Measurements from ENCODE around the gene SUMF2.
"Not testable (repeated sequence)": the region's sequence is repeated elsewhere in the genome, so short reads cannot be mapped to it uniquely, and the experiment has no call there.

Gene SUMF2

GRCh38 chr7:56063882-56064625 is at the start of gene SUMF2:
Gene SUMF2 (plus strand): TSS chr7:56064286. CDS start chr7:56064312, 26 bp downstream.
- Mint-ChIP-seq H3K9me3 (no peaks in the 10 kb centered on the region), H3K27ac (peak within 1 kb of the TSS; percentile 89), H3K27me3 (no peaks in the 10 kb centered on the region), H3K36me3 (ENCODE audit: low read depth) (peaks cover 67% of the 10 kb centered on the region), H3K4me3 (peak within 1 kb of the TSS; percentile 89), H3K4me1 (ENCODE audit: low read depth) (peaks cover 56% of the 10 kb centered on the region)

GRCh38 chr7:56017015-56017414 is 47.1 kb upstream of the SUMF2 start:
- H3K27ac Mint-ChIP-seq, H3K9me3 Mint-ChIP-seq: not testable (repeated sequence)
- H3K36me3 Mint-ChIP-seq (ENCODE audit: low read depth), result peaks cover 27% of the 10 kb centered on the region

GRCh38 chr7:56019501-56019900 is 44.6 kb upstream of the SUMF2 start:
- H3K27ac Mint-ChIP-seq, result no peak overlapping the region
- H3K9me3 Mint-ChIP-seq, result no peaks in the 10 kb centered on the region
- H3K4me3 Mint-ChIP-seq, result no peak overlapping the region
- peaks cover 22% of the 10 kb centered on the region for H3K36me3 Mint-ChIP-seq (ENCODE audit: low read depth)
- H3K27me3 Mint-ChIP-seq, result no peaks in the 10 kb centered on the region
- no peaks in the 10 kb centered on the region for H3K4me1 Mint-ChIP-seq (ENCODE audit: low read depth)

More at GRCh38 chr7:56017015-56017414, 47.1 kb upstream of the SUMF2 start:
- not testable (repeated sequence) for H3K4me3 Mint-ChIP-seq; H3K27me3 Mint-ChIP-seq; H3K4me1 Mint-ChIP-seq (ENCODE audit: low read depth)

- Mint-ChIP-seq H3K4me1 (ENCODE audit: low read depth) (no peaks in the 10 kb centered on the region), H3K27ac (no peak overlapping the region), H3K9me3 (no peaks in the 10 kb centered on the region), H3K36me3 (ENCODE audit: low read depth) (peaks cover 31% of the 10 kb centered on the region), H3K27me3 (no peaks in the 10 kb centered on the region), H3K4me3 (no peak overlapping the region)
Measured at GRCh38 chr7:56023500-56023899, 40.6 kb upstream of the SUMF2 start.

GRCh38 chr7:56026538-56026937 is 37.5 kb upstream of the SUMF2 start:
- Mint-ChIP-seq H3K4me3 (no peak overlapping the region), H3K27ac (no peak overlapping the region), H3K36me3 (ENCODE audit: low read depth) (peaks cover 47% of the 10 kb centered on the region), H3K27me3 (no peaks in the 10 kb centered on the region), H3K4me1 (ENCODE audit: low read depth) (peaks cover under 1% of the 10 kb centered on the region), H3K9me3 (no peaks in the 10 kb centered on the region)

DNA sequence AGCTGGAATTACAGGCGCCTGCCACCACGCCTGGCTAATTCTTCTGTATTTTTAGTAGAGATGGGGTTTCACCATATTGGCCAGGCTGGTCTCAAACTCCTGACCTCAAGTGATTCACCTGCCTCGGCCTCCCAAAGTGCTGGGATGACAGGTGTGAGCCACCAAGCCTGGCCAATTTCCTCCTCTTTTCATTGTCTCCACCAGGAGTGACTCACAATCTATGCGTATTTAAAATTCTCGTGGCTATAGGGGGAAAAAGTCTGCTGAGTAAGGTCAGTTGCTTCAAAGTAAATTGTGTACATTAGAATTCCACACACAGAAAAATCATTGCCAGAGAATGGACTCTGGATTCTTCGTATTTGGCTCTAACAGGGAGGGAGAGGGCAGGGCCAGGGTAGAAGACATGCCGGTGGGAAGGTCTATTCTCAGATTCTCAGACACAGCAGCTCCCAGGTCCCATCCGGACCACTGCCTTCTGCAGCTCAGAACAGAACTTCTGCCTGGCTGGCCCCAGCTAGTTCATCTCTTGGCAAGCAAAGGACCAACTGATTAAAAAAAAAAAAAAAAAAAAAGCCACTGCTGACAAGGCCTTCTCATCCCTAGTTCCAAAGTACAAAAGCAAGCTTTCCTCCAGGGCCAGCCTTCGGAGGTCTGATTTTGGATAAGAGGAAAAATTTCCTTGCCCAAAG is 35.0 kb upstream of the SUMF2 start:
- Mint-ChIP-seq H3K4me1 (ENCODE audit: low read depth) (peaks cover 13% of the 10 kb centered on the region), H3K27me3 (no peaks in the 10 kb centered on the region), H3K36me3 (ENCODE audit: low read depth) (peaks cover 48% of the 10 kb centered on the region), H3K27ac (no peak overlapping the region), H3K4me3 (no peak overlapping the region), H3K9me3 (no peaks in the 10 kb centered on the region)

GRCh38 chr7:56030340-56030739 is 33.7 kb upstream of the SUMF2 start:
- H3K27me3 Mint-ChIP-seq, result no peaks in the 10 kb centered on the region
- peaks cover 44% of the 10 kb centered on the region for H3K36me3 Mint-ChIP-seq (ENCODE audit: low read depth)

DNA sequence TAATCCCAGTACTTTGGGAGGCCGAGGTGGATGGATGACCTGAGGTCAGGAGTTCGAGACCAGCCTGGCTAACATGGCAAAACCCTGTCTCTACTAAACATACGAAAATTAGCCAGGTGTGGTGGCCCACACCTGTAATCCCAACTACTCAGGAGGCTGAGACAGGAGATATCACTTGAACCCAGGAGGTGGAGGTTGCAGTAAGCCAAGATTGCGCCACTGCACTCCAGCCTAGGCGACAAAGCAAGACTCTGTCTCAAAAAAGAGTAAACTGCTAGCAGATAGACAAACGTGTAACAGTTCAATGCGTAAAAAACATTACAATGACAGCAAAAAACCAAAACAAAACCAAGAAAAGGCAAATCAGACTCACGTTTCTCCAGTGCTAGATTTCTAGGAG is 32.5 kb upstream of the SUMF2 start:
- Mint-ChIP-seq H3K36me3 (ENCODE audit: low read depth) (peaks cover 38% of the 10 kb centered on the region), H3K4me1 (ENCODE audit: low read depth) (peaks cover 13% of the 10 kb centered on the region), H3K4me3 (peak overlapping the region; percentile 12)
- H3K9me3 Mint-ChIP-seq, H3K27ac Mint-ChIP-seq, H3K27me3 Mint-ChIP-seq: not testable (repeated sequence)

More at GRCh38 chr7:56030340-56030739, 33.7 kb upstream of the SUMF2 start:
- Mint-ChIP-seq H3K9me3 (no peaks in the 10 kb centered on the region), H3K4me1 (ENCODE audit: low read depth) (peaks cover 13% of the 10 kb centered on the region), H3K27ac (no peak overlapping the region), H3K4me3 (no peak overlapping the region)

GRCh38 chr7:56032578-56032977 is 31.5 kb upstream of the SUMF2 start:
- Mint-ChIP-seq H3K4me3 (peak overlapping the region; percentile 32), H3K36me3 (ENCODE audit: low read depth) (peaks cover 35% of the 10 kb centered on the region), H3K4me1 (ENCODE audit: low read depth) (peaks cover 13% of the 10 kb centered on the region)
- H3K9me3 Mint-ChIP-seq, H3K27me3 Mint-ChIP-seq, H3K27ac Mint-ChIP-seq: not testable (repeated sequence)

DNA sequence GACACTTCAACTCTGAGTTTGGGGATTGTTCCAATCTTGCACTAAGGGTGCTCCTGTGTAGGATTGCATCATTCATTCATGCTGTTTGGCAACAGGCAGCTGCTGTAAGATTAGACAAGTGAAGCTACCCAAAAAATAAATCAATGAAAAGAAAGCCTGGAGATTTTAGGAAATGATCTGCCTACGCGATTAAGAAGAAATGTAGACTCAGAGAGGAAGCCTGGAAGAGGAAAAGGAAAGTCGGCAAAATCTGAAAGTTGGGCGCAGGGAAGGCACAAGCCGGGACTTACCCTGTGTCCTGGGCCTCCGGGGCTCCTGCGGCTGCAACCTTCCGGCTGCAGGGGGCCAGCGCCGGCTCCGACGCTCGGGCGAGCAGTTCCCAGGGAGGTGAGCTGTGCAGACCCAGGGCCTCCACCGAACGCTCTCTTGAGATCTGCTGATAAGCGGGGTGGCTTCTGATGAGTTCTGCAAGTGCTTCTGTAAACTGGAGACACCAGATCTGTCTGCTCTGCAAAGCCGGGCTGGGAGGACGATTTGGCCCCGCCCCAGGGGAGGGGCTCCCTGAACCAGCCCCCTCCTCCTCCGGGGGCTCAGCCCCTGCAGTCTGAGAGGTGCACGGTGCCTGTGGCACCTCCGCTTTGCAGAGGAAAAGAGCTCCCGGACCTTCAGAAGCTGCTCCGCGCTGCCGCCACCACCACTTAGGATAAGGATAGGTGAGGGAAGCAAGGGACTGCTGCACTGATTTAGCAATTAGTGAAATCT is 30.2 kb upstream of the SUMF2 start:
- peak overlapping the region; percentile 90 for H3K27ac Mint-ChIP-seq
- peaks cover 13% of the 10 kb centered on the region for H3K4me1 Mint-ChIP-seq (ENCODE audit: low read depth)
- H3K9me3 Mint-ChIP-seq, result no peaks in the 10 kb centered on the region
- peaks cover 26% of the 10 kb centered on the region for H3K36me3 Mint-ChIP-seq (ENCODE audit: low read depth)
- H3K4me3 Mint-ChIP-seq, result peak overlapping the region; percentile 92
- no peaks in the 10 kb centered on the region for H3K27me3 Mint-ChIP-seq

DNA sequence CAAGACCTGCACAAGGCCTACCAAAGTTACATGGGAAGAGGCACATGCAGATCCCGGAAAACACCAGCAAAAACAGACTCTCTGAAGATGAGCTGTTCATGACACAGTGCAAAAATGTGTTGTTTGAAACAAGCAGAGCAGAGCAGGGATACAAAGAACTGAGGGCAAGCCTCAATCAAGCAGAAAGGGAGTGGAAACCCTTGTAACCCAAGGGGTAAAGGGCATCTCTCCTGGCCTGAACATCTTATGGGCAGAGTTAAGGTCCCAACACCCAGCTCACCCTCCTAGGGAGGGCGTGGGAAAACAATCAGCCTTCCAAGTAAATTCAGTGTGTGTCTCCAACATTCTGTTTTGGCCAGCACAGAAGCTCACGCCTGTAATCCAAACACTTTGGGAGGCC is 23.4 kb upstream of the SUMF2 start:
- peaks cover 13% of the 10 kb centered on the region for H3K36me3 Mint-ChIP-seq (ENCODE audit: low read depth)

DNA sequence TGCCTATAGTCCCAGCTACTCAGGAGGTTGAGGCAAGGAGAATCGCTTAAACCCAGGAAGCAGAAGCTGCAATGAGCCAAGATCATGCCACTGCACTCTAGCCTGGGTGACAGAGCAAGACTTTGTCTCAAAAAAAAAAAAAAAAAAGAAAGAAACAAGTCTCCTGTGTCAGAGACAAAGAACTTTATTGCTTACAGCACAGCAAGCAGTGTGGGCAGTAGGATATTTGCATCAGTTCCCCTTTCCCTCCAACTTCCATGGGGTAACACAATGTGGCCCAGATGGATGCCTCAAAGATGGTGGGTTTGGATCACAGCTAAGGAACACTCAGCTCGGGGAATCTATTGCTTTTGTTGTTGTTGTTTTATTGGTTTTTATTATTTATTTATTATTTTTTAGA is 18.3 kb upstream of the SUMF2 start:
- H3K27me3 Mint-ChIP-seq, H3K9me3 Mint-ChIP-seq, H3K27ac Mint-ChIP-seq, H3K4me3 Mint-ChIP-seq: not testable (repeated sequence)
- Mint-ChIP-seq H3K36me3 (ENCODE audit: low read depth) (peaks cover 21% of the 10 kb centered on the region), H3K4me1 (ENCODE audit: low read depth) (peaks cover 13% of the 10 kb centered on the region)

More for the DNA sequence above, 23.4 kb upstream of the SUMF2 start:
- Mint-ChIP-seq H3K4me1 (ENCODE audit: low read depth) (no peaks in the 10 kb centered on the region), H3K4me3 (no peak overlapping the region), H3K9me3 (no peaks in the 10 kb centered on the region), H3K27ac (no peak overlapping the region), H3K27me3 (no peaks in the 10 kb centered on the region)

DNA sequence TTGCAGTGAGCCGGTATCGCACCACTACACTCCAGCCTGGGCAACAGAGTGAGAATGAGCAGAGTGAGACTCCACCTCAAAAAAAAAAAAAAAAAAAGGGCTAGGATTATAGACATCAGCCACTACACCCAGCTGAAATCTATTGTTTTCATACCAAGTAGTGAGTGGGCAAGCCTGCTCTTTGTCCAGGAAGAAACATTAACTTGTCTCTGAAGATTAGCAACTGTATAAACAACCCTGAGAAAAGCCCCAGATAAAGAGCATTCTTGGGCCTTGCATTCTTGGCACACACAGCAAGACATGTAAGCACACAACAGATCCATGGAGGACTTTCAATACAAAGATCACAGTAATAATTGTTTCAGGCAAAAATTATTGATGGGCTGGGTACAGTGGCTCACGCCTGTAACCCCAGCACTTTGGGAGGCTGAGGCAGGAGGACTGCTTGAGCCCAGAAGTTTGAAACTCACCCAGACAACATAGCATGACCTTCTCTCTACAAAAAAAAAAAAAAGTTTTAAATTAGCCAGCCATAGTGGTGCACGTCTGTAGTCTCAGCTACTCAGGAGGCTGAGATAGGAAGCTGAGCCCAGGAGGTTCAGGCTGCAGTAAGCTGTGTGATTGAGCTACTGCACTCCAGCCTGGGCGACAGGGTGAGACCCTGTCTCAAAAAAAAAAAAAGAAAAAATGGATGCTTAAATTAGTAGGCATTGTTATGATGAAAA is 17.2 kb upstream of the SUMF2 start:
- H3K27me3 Mint-ChIP-seq, result no peaks in the 10 kb centered on the region
- no peak overlapping the region for H3K27ac Mint-ChIP-seq
- peaks cover 23% of the 10 kb centered on the region for H3K36me3 Mint-ChIP-seq (ENCODE audit: low read depth)
- no peaks in the 10 kb centered on the region for H3K9me3 Mint-ChIP-seq
- H3K4me3 Mint-ChIP-seq, result no peak overlapping the region
- peaks cover 13% of the 10 kb centered on the region for H3K4me1 Mint-ChIP-seq (ENCODE audit: low read depth)

- H3K27me3 Mint-ChIP-seq, H3K27ac Mint-ChIP-seq, H3K9me3 Mint-ChIP-seq, H3K4me3 Mint-ChIP-seq: not testable (repeated sequence)
- peaks cover 13% of the 10 kb centered on the region for H3K4me1 Mint-ChIP-seq (ENCODE audit: low read depth)
- peaks cover 22% of the 10 kb centered on the region for H3K36me3 Mint-ChIP-seq (ENCODE audit: low read depth)
Measured at GRCh38 chr7:56047446-56048116, 16.5 kb upstream of the SUMF2 start.

Measured in stimulated activated naive CD8-positive, alpha-beta T cell treated with anti-CD3 and anti-CD28 coated beads, Interleukin-15, Interleukin-2, amounts not matched to agents 100 ng/mL and 50 ng/mL, for 24 hours (primary cell).